Measurements from ENCODE around the gene RGL1. TPM values are rescaled to one million over a fixed set of nuclear protein-coding genes. Genes with fewer than 3 reads are reported as not detected.

RGL1 gene
- total RNA-seq, 3 donors from 2014 or later (not counting 1 experiment from before 2014, with no cell fraction given) = 0.16 to 0.52 (median 0.40) TPM

- no peaks in the 10 kb centered on the region for H3K4me1 Mint-ChIP-seq
- intact Hi-C loops (cut with micrococcal nuclease) = no loop called here
- H3K4me3 ChIP-seq (ENCODE audit: low read length) = no peak overlapping the region
- peaks cover 14% of the 10 kb centered on the region for H3K9me3 ChIP-seq (ENCODE audit: control insufficient read depth, insufficient read depth, low read length)
- no peak overlapping the region for H3K4me3 Mint-ChIP-seq
- peaks cover 3% of the 10 kb centered on the region for H3K36me3 Mint-ChIP-seq
- H3K27ac Mint-ChIP-seq = no peak overlapping the region
- H3K9me3 Mint-ChIP-seq = peaks cover 2 to 9% of the 10 kb centered on the region in 2 donors
- H3K27me3 Mint-ChIP-seq (ENCODE audit: low read depth in 2 of 2) = no peaks in the 10 kb centered on the region
- TF ChIP-seq, protein P1, sequence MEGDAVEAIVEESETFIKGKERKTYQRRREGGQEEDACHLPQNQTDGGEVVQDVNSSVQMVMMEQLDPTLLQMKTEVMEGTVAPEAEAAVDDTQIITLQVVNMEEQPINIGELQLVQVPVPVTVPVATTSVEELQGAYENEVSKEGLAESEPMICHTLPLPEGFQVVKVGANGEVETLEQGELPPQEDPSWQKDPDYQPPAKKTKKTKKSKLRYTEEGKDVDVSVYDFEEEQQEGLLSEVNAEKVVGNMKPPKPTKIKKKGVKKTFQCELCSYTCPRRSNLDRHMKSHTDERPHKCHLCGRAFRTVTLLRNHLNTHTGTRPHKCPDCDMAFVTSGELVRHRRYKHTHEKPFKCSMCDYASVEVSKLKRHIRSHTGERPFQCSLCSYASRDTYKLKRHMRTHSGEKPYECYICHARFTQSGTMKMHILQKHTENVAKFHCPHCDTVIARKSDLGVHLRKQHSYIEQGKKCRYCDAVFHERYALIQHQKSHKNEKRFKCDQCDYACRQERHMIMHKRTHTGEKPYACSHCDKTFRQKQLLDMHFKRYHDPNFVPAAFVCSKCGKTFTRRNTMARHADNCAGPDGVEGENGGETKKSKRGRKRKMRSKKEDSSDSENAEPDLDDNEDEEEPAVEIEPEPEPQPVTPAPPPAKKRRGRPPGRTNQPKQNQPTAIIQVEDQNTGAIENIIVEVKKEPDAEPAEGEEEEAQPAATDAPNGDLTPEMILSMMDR (IDR thresholded peaks at IDR 0.05) = no peak
- no peaks in the 10 kb centered on the region for H3K27me3 ChIP-seq (ENCODE audit: control insufficient read depth, insufficient read depth, low read length)
- no peaks in the 10 kb centered on the region for H3K36me3 ChIP-seq (ENCODE audit: control insufficient read depth, insufficient read depth, low read length)
- no peaks in the 10 kb centered on the region for H3K4me1 ChIP-seq (ENCODE audit: control insufficient read depth, insufficient read depth, low read length)
- no peak for ATAC-seq
- DNase-seq = no peak
- H3K27ac ChIP-seq (ENCODE audit: low read length) = no peak overlapping the region
These were observed 39.9 kb upstream of the RGL1 start for GRCh38 chr1:183764981-183765380.

GRCh38 chr1:183769956-183770815 lies 34.7 kb upstream of the RGL1 start:
- ATAC-seq = no peak
- Mint-ChIP-seq H3K27me3 (ENCODE audit: low read depth in 2 of 2) (peaks cover 0 to 5% of the 10 kb centered on the region in 2 donors), H3K4me1 (no peaks in the 10 kb centered on the region), H3K36me3 (peaks cover 11% of the 10 kb centered on the region), H3K27ac (no peak overlapping the region), H3K9me3 (peaks cover 2 to 8% of the 10 kb centered on the region in 2 donors), H3K4me3 (no peak overlapping the region)
- intact Hi-C loops (cut with micrococcal nuclease) = no loop called here
- H3K27me3 ChIP-seq (ENCODE audit: control insufficient read depth, insufficient read depth, low read length) = no peaks in the 10 kb centered on the region
- H3K4me1 ChIP-seq (ENCODE audit: control insufficient read depth, insufficient read depth, low read length) = no peaks in the 10 kb centered on the region
- H3K9me3 ChIP-seq (ENCODE audit: control insufficient read depth, insufficient read depth, low read length) = peaks cover 7% of the 10 kb centered on the region
- TF ChIP-seq, protein P1 (IDR thresholded peaks at IDR 0.05) = no peak
- H3K36me3 ChIP-seq (ENCODE audit: control insufficient read depth, insufficient read depth, low read length) = no peaks in the 10 kb centered on the region
- H3K4me3 ChIP-seq (ENCODE audit: low read length) = no peak overlapping the region
- WGBS (ENCODE audit: insufficient coverage) = 75% methylated on average over 5 of the region's 5 CpGs
- no peak for DNase-seq
- no peak overlapping the region for H3K27ac ChIP-seq (ENCODE audit: low read length)

GRCh38 chr1:183770816-183771128 lies 34.1 kb upstream of the RGL1 start:
- H3K9me3 Mint-ChIP-seq = peaks cover 2 to 8% of the 10 kb centered on the region in 2 donors
- ATAC-seq = no peak
- Histone ChIP-seq H3K36me3 (ENCODE audit: control insufficient read depth, insufficient read depth, low read length) (no peaks in the 10 kb centered on the region), H3K4me3 (ENCODE audit: low read length) (no peak overlapping the region), H3K27ac (ENCODE audit: low read length) (no peak overlapping the region), H3K27me3 (ENCODE audit: control insufficient read depth, insufficient read depth, low read length) (no peaks in the 10 kb centered on the region), H3K4me1 (ENCODE audit: control insufficient read depth, insufficient read depth, low read length) (no peaks in the 10 kb centered on the region), H3K9me3 (ENCODE audit: control insufficient read depth, insufficient read depth, low read length) (peaks cover 7% of the 10 kb centered on the region)
- H3K36me3 Mint-ChIP-seq = peaks cover 11% of the 10 kb centered on the region
- no peaks in the 10 kb centered on the region for H3K4me1 Mint-ChIP-seq
- TF ChIP-seq, protein P1 (IDR thresholded peaks at IDR 0.05) = no peak
- intact Hi-C loops (cut with micrococcal nuclease) = no loop called here
- no peak overlapping the region for H3K4me3 Mint-ChIP-seq
- no peak for DNase-seq
- peaks cover 0 to 6% of the 10 kb centered on the region in 2 donors for H3K27me3 Mint-ChIP-seq (ENCODE audit: low read depth in 2 of 2)
- no peak overlapping the region for H3K27ac Mint-ChIP-seq

Measured in natural killer cell (primary cell).